T-helper 1 cell treated with Interleukin-12 subunit alpha and Interleukin-12 subunit beta and Interleukin-4 antibody, amounts not matched to agents 30 μg/mL and 1 μg/mL, for 36 hours (primary cell): Measurements from ENCODE around the gene ACP2.
"Not testable (repeated sequence)": the region's sequence is repeated elsewhere in the genome, so short reads cannot be mapped to it uniquely, and the experiment has no call there.

ENCODE experiments used
- H3K27ac Mint-ChIP-seq: one replicate; pipeline ENCODE4 v1.8.0; 2021; ENCODE audit warnings: mild to moderate bottlenecking, mixed read lengths
- H3K27me3 Mint-ChIP-seq: one replicate; pipeline ENCODE4 v1.8.0; 2021; ENCODE audit warnings: low read depth, mixed read lengths
- H3K36me3 Mint-ChIP-seq: one replicate; pipeline ENCODE4 v1.8.0; 2021; ENCODE audit warnings: low read depth, mixed read lengths
- H3K4me1 Mint-ChIP-seq: one replicate; pipeline ENCODE4 v1.8.0; 2021; ENCODE audit warnings: low read depth, mixed read lengths
- H3K4me3 Mint-ChIP-seq: one replicate; pipeline ENCODE4 v1.8.0; 2021; ENCODE audit warnings: mild to moderate bottlenecking, moderate library complexity, mixed read lengths
- H3K9me3 Mint-ChIP-seq: one replicate; pipeline ENCODE4 v1.8.0; 2021; ENCODE audit warnings: mixed read lengths

ACP2 gene

DNA sequence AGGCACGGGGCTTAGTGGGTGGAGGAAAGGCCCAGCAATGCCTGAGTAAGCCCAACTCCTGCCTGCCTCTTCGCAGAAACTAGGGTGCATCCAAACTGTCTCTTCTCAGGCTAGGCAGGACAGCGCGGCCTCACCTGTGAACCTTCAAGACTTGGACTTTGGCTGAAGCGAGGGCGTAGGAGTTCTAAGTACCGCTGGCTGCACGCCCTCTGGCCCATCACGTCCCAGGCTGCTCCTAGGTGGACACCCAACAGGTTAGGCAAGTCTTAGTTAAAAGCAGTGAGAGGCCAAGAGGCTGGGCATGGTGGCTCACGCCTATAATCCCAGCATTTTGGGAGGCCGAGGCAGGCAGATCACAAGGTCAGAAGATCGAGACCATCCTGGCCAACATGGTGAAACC lies 35.7 kb downstream of the ACP2 start:
- H3K4me3 Mint-ChIP-seq = no peak overlapping the region
- H3K9me3 Mint-ChIP-seq = no peaks in the 10 kb centered on the region
- H3K27me3 Mint-ChIP-seq = no peaks in the 10 kb centered on the region
- no peak overlapping the region for H3K27ac Mint-ChIP-seq
- peaks cover 25% of the 10 kb centered on the region for H3K4me1 Mint-ChIP-seq
- peaks cover 19% of the 10 kb centered on the region for H3K36me3 Mint-ChIP-seq

DNA sequence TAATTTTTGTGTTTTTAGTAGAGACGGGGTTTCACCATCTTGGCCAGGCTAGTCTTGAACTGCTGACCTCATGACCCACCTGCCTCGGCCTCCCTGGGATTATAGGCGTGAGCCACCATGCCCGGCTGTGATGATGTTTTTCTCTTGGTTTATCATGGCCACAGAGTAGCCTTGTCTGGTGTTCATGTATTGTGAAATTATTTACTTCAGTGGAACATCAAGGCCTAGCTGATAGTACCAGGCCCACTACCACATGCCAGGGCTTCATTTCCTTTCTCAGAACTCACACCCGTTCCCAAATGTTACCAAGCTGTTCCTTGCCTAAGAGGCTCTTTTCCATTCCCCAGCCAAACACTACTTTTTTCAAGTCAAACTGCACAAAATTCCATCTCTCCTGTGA lies 40.0 kb downstream of the ACP2 start:
- Mint-ChIP-seq H3K27ac (no peak overlapping the region), H3K27me3 (peaks cover 7% of the 10 kb centered on the region), H3K9me3 (no peaks in the 10 kb centered on the region), H3K4me3 (no peak overlapping the region), H3K36me3 (no peaks in the 10 kb centered on the region), H3K4me1 (peaks cover 4% of the 10 kb centered on the region)

DNA sequence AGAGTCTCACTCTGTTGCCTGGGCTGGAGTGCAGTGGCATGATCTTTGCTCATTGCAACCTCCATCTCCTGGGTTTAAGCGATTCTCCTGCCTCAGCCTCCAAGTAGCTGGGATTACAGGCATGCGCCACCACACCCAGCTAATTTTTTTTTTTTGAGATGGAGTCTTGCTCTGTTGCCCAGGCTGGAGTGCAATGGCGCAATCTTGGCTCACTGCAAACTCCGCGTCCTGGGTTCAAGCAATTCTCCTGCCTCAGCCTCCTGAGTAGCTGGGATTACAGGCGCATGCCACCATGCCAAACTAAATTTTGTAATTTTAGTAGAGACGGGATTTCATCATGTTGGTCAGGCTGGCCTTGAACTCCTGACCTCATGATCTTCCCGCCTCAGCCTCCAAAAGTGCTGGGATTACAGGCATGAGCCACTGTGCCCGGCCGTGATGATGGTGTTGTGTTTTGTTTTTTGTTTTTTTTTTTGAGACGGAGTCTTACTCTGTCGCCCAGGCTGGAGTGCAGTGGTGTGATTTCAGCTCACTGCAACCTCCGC lies 40.5 kb downstream of the ACP2 start:
- not testable (repeated sequence) for H3K4me3 Mint-ChIP-seq, H3K27me3 Mint-ChIP-seq, H3K27ac Mint-ChIP-seq

GRCh38 chr11:47207459-47207858 lies 41.2 kb downstream of the ACP2 start:
- Mint-ChIP-seq H3K9me3 (no peaks in the 10 kb centered on the region), H3K4me3 (no peak overlapping the region), H3K4me1 (peaks cover 2% of the 10 kb centered on the region), H3K27ac (no peak overlapping the region), H3K36me3 (no peaks in the 10 kb centered on the region), H3K27me3 (peaks cover 7% of the 10 kb centered on the region)

More for the DNA sequence above, 40.5 kb downstream of the ACP2 start:
- not testable (repeated sequence) for H3K36me3 Mint-ChIP-seq, H3K4me1 Mint-ChIP-seq, H3K9me3 Mint-ChIP-seq

DNA sequence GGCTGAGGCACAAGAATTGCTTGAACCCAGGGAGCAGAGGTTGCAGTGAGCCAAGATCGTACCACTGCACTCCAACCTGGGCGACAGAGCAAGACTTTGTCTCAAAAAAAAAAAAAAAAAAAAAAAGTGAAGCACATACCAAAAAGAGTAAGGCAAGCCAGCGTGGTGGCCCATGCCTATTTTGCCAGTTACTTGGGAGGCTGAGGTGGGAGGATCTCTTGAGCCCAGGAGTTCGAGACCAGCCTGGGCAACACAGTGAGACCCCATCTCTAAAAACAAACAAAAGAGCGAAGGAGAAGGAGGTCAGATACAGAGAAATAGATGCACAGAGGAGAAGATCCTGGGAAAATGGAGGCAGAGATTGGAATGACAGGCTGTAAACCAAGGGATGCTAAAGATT lies 42.0 kb downstream of the ACP2 start:
- H3K4me3 Mint-ChIP-seq, H3K27me3 Mint-ChIP-seq, H3K27ac Mint-ChIP-seq, H3K9me3 Mint-ChIP-seq, H3K4me1 Mint-ChIP-seq, H3K36me3 Mint-ChIP-seq: not testable (repeated sequence)

- no peak overlapping the region for H3K27ac Mint-ChIP-seq
- no peaks in the 10 kb centered on the region for H3K36me3 Mint-ChIP-seq
- H3K27me3 Mint-ChIP-seq = peaks cover 7% of the 10 kb centered on the region
- no peak overlapping the region for H3K4me3 Mint-ChIP-seq
- H3K4me1 Mint-ChIP-seq = no peaks in the 10 kb centered on the region
- H3K9me3 Mint-ChIP-seq = no peaks in the 10 kb centered on the region
These were observed 44.0 kb downstream of the ACP2 start for GRCh38 chr11:47204637-47204989.

- Mint-ChIP-seq H3K4me1 (no peaks in the 10 kb centered on the region), H3K27ac (no peak overlapping the region), H3K9me3 (no peaks in the 10 kb centered on the region), H3K27me3 (peaks cover 11% of the 10 kb centered on the region), H3K36me3 (no peaks in the 10 kb centered on the region), H3K4me3 (no peak overlapping the region)
These were observed 46.0 kb downstream of the ACP2 start for GRCh38 chr11:47202576-47202975.

- Mint-ChIP-seq H3K9me3 (no peaks in the 10 kb centered on the region), H3K27ac (no peak overlapping the region), H3K36me3 (no peaks in the 10 kb centered on the region), H3K4me1 (no peaks in the 10 kb centered on the region), H3K27me3 (peaks cover 11% of the 10 kb centered on the region), H3K4me3 (no peak overlapping the region)
These were observed 47.6 kb downstream of the ACP2 start for GRCh38 chr11:47201015-47201414.

- H3K4me1 Mint-ChIP-seq, H3K4me3 Mint-ChIP-seq, H3K36me3 Mint-ChIP-seq, H3K9me3 Mint-ChIP-seq, H3K27ac Mint-ChIP-seq: not testable (repeated sequence)
- H3K27me3 Mint-ChIP-seq = peaks cover 11% of the 10 kb centered on the region
These were observed 50.5 kb downstream of the ACP2 start for GRCh38 chr11:47198161-47198560.

- Mint-ChIP-seq H3K27ac (no peak overlapping the region), H3K4me3 (no peak overlapping the region), H3K9me3 (no peaks in the 10 kb centered on the region), H3K36me3 (no peaks in the 10 kb centered on the region), H3K27me3 (peaks cover 40% of the 10 kb centered on the region), H3K4me1 (no peaks in the 10 kb centered on the region)
These were observed 56.5 kb downstream of the ACP2 start for GRCh38 chr11:47192111-47192510.

DNA sequence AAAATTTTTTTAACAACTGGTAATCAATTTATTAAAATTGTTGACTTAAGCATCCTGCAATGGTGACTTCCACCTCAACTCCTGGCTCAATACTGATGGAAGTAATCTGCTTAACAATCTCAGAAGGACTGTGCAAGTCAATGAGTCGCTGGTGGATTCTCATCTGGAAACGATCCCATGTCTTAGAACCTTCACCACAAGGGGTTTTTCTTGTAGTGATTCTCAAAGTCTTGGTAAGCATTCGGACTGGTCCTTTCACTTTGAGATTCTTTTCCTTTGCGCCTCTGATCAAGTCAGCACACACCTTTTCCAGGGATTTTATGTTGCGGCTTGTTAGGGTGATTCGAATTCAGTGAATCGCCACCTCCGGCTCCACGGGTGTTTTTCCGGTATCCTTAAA lies 57.5 kb downstream of the ACP2 start:
- H3K4me3 Mint-ChIP-seq, H3K27ac Mint-ChIP-seq, H3K36me3 Mint-ChIP-seq, H3K4me1 Mint-ChIP-seq, H3K9me3 Mint-ChIP-seq: not testable (repeated sequence)
- H3K27me3 Mint-ChIP-seq = peaks cover 45% of the 10 kb centered on the region
